ENCODE results near the gene CXCR4.

Gene CXCR4

GRCh38 chr2:136101042-136101441 is 16.9 kb downstream of the CXCR4 start:
- TF ChIP-seq OSR1 (CRISPR knock-in tag; IDR thresholded peaks at IDR 0.05) (no peak), BACH2 (CRISPR knock-in tag; IDR thresholded peaks at IDR 0.05; ENCODE audit: borderline replicate concordance) (no peak), PATZ1 (CRISPR knock-in tag; IDR thresholded peaks at IDR 0.05; ENCODE audit: borderline replicate concordance) (no peak), ISL1 (CRISPR knock-in tag; IDR thresholded peaks at IDR 0.05) (no peak), GLIS3 (CRISPR knock-in tag; IDR thresholded peaks at IDR 0.05) (no peak), TSHZ2 (CRISPR knock-in tag; IDR thresholded peaks at IDR 0.05) (no peak), ZNF8 (CRISPR knock-in tag; IDR thresholded peaks at IDR 0.05) (no peak), ZC3H10 (CRISPR knock-in tag; IDR thresholded peaks at IDR 0.05) (no peak), SNAI2 (CRISPR knock-in tag; IDR thresholded peaks at IDR 0.05) (no peak), ZFP3 (CRISPR knock-in tag; IDR thresholded peaks at IDR 0.05) (no peak), ZNF70 (CRISPR knock-in tag; IDR thresholded peaks at IDR 0.05) (no peak), ESRRG (CRISPR knock-in tag; IDR thresholded peaks at IDR 0.05) (no peak)
- ATAC-seq, result no peak

- no peak for TF ChIP-seq ZNF70 (CRISPR knock-in tag; IDR thresholded peaks at IDR 0.05)
- TF ChIP-seq CREB5 (CRISPR knock-in tag; IDR thresholded peaks at IDR 0.05; ENCODE audit: low read depth), result no peak
- no peak for TF ChIP-seq PATZ1 (CRISPR knock-in tag; IDR thresholded peaks at IDR 0.05; ENCODE audit: borderline replicate concordance)
- TF ChIP-seq TCF4 (CRISPR knock-in tag; IDR thresholded peaks at IDR 0.05; ENCODE audit: borderline replicate concordance), result no peak
- TF ChIP-seq ZNF565 (CRISPR knock-in tag; conservative IDR thresholded peaks at IDR 0.05; ENCODE audit: low read depth), result no peak
- no peak for TF ChIP-seq CSRNP3 (CRISPR knock-in tag; IDR thresholded peaks at IDR 0.05)
- no peak for TF ChIP-seq BACH2 (CRISPR knock-in tag; IDR thresholded peaks at IDR 0.05; ENCODE audit: borderline replicate concordance)
- no peak for TF ChIP-seq PPARA (CRISPR knock-in tag; IDR thresholded peaks at IDR 0.05; ENCODE audit: borderline replicate concordance)
- no peak for TF ChIP-seq POU6F1 (CRISPR knock-in tag; IDR thresholded peaks at IDR 0.05; ENCODE audit: borderline replicate concordance, low read depth)
- TF ChIP-seq ZNF8 (CRISPR knock-in tag; IDR thresholded peaks at IDR 0.05), result no peak
- no peak for TF ChIP-seq ZFP3 (CRISPR knock-in tag; IDR thresholded peaks at IDR 0.05)
- TF ChIP-seq ISL1 (CRISPR knock-in tag; IDR thresholded peaks at IDR 0.05), result no peak
- no peak for TF ChIP-seq TSHZ2 (CRISPR knock-in tag; IDR thresholded peaks at IDR 0.05)
- no peak for TF ChIP-seq GLIS3 (CRISPR knock-in tag; IDR thresholded peaks at IDR 0.05)
- no peak for TF ChIP-seq SNAI2 (CRISPR knock-in tag; IDR thresholded peaks at IDR 0.05)
- no peak for TF ChIP-seq CSDC2 (CRISPR knock-in tag; IDR thresholded peaks at IDR 0.05)
- no peak for TF ChIP-seq ARNTL (CRISPR knock-in tag; IDR thresholded peaks at IDR 0.05; ENCODE audit: borderline replicate concordance, low read depth)
- no peak for TF ChIP-seq ESRRG (CRISPR knock-in tag; IDR thresholded peaks at IDR 0.05)
- no peak for ATAC-seq
Observed at GRCh38 chr2:136098441-136098840, 19.5 kb downstream of the CXCR4 start.

All from SK-N-SH treated with all-trans-retinoic acid at 6 μM for 48 hours (cell line).